Osteoblast (primary cell): ENCODE data around the gene SP2. TPM values are rescaled to one million over a fixed set of nuclear protein-coding genes. Genes with fewer than 3 reads are reported as not detected.

Experiments used
- DNase-seq: peaks from one replicate; pipeline ENCODE4 v3.0.0; 2011; ENCODE audit warnings: low spot score, mixed read lengths; ENCODE audit not compliant: insufficient read length; ENCODE audit errors: missing footprints
- H2AFZ ChIP-seq: 2 replicates; pipeline ENCODE4 v1.6.0; 2011; ENCODE audit warnings: mild to moderate bottlenecking, low read length
- H3K27ac ChIP-seq: 2 replicates; pipeline ENCODE4 v1.5.1; 2011; ENCODE audit warnings: mild to moderate bottlenecking, low read depth, low read length, moderate library complexity
- H3K27me3 ChIP-seq: 2 replicates; pipeline ENCODE4 v1.6.0; 2012; ENCODE audit warnings: mild to moderate bottlenecking, control low read depth, inconsistent platforms, low read length, moderate library complexity; ENCODE audit not compliant: insufficient read depth
- H3K36me3 ChIP-seq: 2 replicates; pipeline ENCODE4 v1.5.1; 2011; ENCODE audit warnings: mild to moderate bottlenecking, low read length, control low read depth, moderate library complexity; ENCODE audit not compliant: insufficient read depth
- H3K4me1 ChIP-seq: 2 replicates; pipeline ENCODE4 v1.5.1; 2011; ENCODE audit warnings: mild to moderate bottlenecking, low read length, control low read depth, moderate library complexity; ENCODE audit not compliant: insufficient read depth
- H3K4me2 ChIP-seq: 2 replicates; pipeline ENCODE4 v1.6.0; 2011; ENCODE audit warnings: mild to moderate bottlenecking, low read length; ENCODE audit not compliant: insufficient read depth
- H3K4me3 ChIP-seq: fragments of 200-600 bp; sonication (generic); 3 replicates; pipeline ENCODE4 v1.5.1; 2012; ENCODE audit warnings: mild to moderate bottlenecking, low read length, inconsistent platforms; ENCODE audit not compliant: insufficient read depth
- H3K79me2 ChIP-seq: 2 replicates; pipeline ENCODE4 v1.6.0; 2012; ENCODE audit warnings: mild to moderate bottlenecking, low read length, control low read depth, inconsistent platforms; ENCODE audit not compliant: insufficient read depth
- H3K9me3 ChIP-seq: 2 replicates; pipeline ENCODE4 v1.5.1; 2011; ENCODE audit warnings: low read depth, low read length, control low read depth
- H4K20me1 ChIP-seq: 2 replicates; pipeline ENCODE4 v1.6.0; 2012; ENCODE audit warnings: mild to moderate bottlenecking, low read length, control low read depth; ENCODE audit not compliant: insufficient read depth
- total RNA-seq: library from RNA; depleted of rRNA; stranded (reverse); fragments of >200 nt; gene quantifications from 2 replicates; pipeline ENCODE4 v1.2.3, GENCODE V29; 2012
- TF ChIP-seq, protein P1 (sequence below): IDR thresholded peaks from 2 replicates; pipeline ENCODE4 v1.5.1; 2011; ENCODE audit warnings: mild to moderate bottlenecking, low read depth, low read length, moderate library complexity; ENCODE audit errors: extremely low read depth

The SP2 gene
- total RNA-seq, 1 donor, result 2.5 TPM

GRCh38 chr17:47852113-47852949, 43.7 kb upstream of the SP2 start:
- H3K27ac ChIP-seq, result no peak overlapping the region
- no peaks in the 10 kb centered on the region for H3K79me2 ChIP-seq
- peak; percentile 60 for DNase-seq
- no peaks in the 10 kb centered on the region for H3K36me3 ChIP-seq
- no peak overlapping the region for H3K4me3 ChIP-seq
- H2AFZ ChIP-seq, result no peak overlapping the region
- H3K4me1 ChIP-seq, result peaks cover 9% of the 10 kb centered on the region
- no peaks in the 10 kb centered on the region for H4K20me1 ChIP-seq
- no peaks in the 10 kb centered on the region for H3K9me3 ChIP-seq
- H3K27me3 ChIP-seq, result peaks cover 79% of the 10 kb centered on the region
- TF ChIP-seq, protein P1, sequence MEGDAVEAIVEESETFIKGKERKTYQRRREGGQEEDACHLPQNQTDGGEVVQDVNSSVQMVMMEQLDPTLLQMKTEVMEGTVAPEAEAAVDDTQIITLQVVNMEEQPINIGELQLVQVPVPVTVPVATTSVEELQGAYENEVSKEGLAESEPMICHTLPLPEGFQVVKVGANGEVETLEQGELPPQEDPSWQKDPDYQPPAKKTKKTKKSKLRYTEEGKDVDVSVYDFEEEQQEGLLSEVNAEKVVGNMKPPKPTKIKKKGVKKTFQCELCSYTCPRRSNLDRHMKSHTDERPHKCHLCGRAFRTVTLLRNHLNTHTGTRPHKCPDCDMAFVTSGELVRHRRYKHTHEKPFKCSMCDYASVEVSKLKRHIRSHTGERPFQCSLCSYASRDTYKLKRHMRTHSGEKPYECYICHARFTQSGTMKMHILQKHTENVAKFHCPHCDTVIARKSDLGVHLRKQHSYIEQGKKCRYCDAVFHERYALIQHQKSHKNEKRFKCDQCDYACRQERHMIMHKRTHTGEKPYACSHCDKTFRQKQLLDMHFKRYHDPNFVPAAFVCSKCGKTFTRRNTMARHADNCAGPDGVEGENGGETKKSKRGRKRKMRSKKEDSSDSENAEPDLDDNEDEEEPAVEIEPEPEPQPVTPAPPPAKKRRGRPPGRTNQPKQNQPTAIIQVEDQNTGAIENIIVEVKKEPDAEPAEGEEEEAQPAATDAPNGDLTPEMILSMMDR, result no peak
- H3K4me2 ChIP-seq, result no peak overlapping the region

DNA sequence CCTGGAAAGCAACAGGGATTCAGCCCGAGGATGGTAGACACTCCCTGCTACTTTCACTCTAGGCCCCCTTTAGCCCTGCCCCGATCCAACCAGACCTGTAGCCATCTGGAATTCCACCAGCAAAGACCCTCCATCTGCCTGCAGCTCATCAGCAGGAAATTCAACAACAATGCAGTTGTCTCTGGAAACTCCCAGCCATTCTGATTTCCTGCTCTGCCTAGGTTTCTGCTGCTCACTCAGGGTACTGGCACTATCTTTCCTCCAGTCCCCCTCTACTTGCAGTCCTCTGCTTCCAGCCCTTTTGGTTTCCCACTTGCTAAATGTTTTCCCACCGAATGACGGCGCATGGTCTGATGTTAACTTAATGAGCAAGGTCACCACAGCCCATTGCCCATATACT, 42.4 kb upstream of the SP2 start:
- no peaks in the 10 kb centered on the region for H4K20me1 ChIP-seq
- H3K79me2 ChIP-seq, result no peaks in the 10 kb centered on the region
- peaks cover 69% of the 10 kb centered on the region for H3K27me3 ChIP-seq
- H3K4me2 ChIP-seq, result no peak overlapping the region
- no peak overlapping the region for H3K27ac ChIP-seq
- no peaks in the 10 kb centered on the region for H3K9me3 ChIP-seq
- H2AFZ ChIP-seq, result no peak overlapping the region
- TF ChIP-seq, protein P1, result no peak
- H3K4me3 ChIP-seq, result no peak overlapping the region
- peaks cover 7% of the 10 kb centered on the region for H3K4me1 ChIP-seq
- DNase-seq, result peak; percentile 49
- no peaks in the 10 kb centered on the region for H3K36me3 ChIP-seq

GRCh38 chr17:47855737-47856136, 40.3 kb upstream of the SP2 start:
- H3K9me3 ChIP-seq, result no peaks in the 10 kb centered on the region
- peaks cover 56% of the 10 kb centered on the region for H3K27me3 ChIP-seq
- no peaks in the 10 kb centered on the region for H3K36me3 ChIP-seq
- peaks cover 7% of the 10 kb centered on the region for H3K4me1 ChIP-seq
- H3K4me3 ChIP-seq, result no peak overlapping the region
- TF ChIP-seq, protein P1, result no peak
- DNase-seq, result peak; percentile 62
- H3K27ac ChIP-seq, result no peak overlapping the region
- H3K4me2 ChIP-seq, result no peak overlapping the region
- no peaks in the 10 kb centered on the region for H4K20me1 ChIP-seq
- H3K79me2 ChIP-seq, result no peaks in the 10 kb centered on the region
- no peak overlapping the region for H2AFZ ChIP-seq

DNA sequence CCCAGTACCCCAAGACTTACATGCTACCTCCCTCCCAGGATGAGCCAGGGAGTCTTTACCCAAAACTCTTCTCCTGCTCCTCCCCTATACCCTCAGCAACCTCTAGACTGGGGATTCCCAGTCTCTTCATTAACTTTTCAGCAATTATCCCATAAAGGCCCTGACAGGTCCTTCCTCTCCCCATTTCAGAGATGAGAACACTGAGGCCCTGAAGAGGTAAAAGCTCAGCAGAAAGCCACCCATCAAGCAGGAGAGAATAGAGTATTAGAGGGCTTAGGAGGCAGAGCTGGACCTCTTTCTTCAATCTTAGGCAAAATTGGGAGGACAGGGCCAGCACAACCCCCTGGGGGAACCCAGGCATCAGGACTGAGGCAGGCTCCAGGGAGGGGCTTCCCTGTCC, 39.2 kb upstream of the SP2 start:
- Histone ChIP-seq H3K27me3 (peaks cover 52% of the 10 kb centered on the region), H3K79me2 (no peaks in the 10 kb centered on the region), H3K4me3 (no peak overlapping the region), H3K27ac (no peak overlapping the region), H3K4me1 (peaks cover 3% of the 10 kb centered on the region), H3K36me3 (no peaks in the 10 kb centered on the region), H4K20me1 (no peaks in the 10 kb centered on the region), H2AFZ (no peak overlapping the region), H3K4me2 (no peak overlapping the region), H3K9me3 (no peaks in the 10 kb centered on the region)
- DNase-seq, result peak; percentile 66
- TF ChIP-seq, protein P1, result no peak
